HepG2 (cell line): ENCODE results near the gene CTDNEP1. TPM values are rescaled to one million over a fixed set of nuclear protein-coding genes. Genes with fewer than 3 reads are reported as not detected.

Experiments
- ATF7 ChIP-seq, 2 experiments: fragments of 450-650 bp in 1 of 2; sonication (generic) in 1 of 2; formaldehyde crosslinking in 1 of 2; IDR thresholded peaks; 2 replicates each; pipeline versions ENCODE4 v1.4.0 to v1.6.1; 2016 to 2020; ENCODE audit warnings: antibody characterized with exemption in 1 of 2, mild to moderate bottlenecking in 1 of 2, missing genetic modification reagents in 1 of 2
- ESRRA ChIP-seq: sonication (generic); formaldehyde crosslinking; IDR thresholded peaks from 2 replicates; pipeline ENCODE4 v1.5.1; 2020; ENCODE audit warnings: mild to moderate bottlenecking, low read depth, missing genetic modification reagents
- MATR3 ChIP-seq: sonication (generic); formaldehyde crosslinking; IDR thresholded peaks from 2 replicates; pipeline ENCODE4 v1.4.0; 2020; ENCODE audit warnings: missing genetic modification reagents
- NR2C2 ChIP-seq: sonication (generic); formaldehyde crosslinking; IDR thresholded peaks from 2 replicates; pipeline ENCODE4 v1.4.0; 2020; ENCODE audit warnings: missing genetic modification reagents, mild to moderate bottlenecking, moderate library complexity, borderline replicate concordance
- PRPF4 ChIP-seq: fragments of 200-400 bp; formaldehyde crosslinking; IDR thresholded peaks from 2 replicates; pipeline ENCODE4 v1.6.1; 2016; ENCODE audit warnings: low read length, low read depth; ENCODE audit not compliant: poor library complexity, severe bottlenecking
- PTBP1 ChIP-seq: fragments of 200-400 bp; formaldehyde crosslinking; IDR thresholded peaks from 2 replicates; pipeline ENCODE4 v1.6.1; 2018; ENCODE audit warnings: low read length, low read depth; ENCODE audit not compliant: poor library complexity, severe bottlenecking
- REXO4 ChIP-seq: sonication (generic); formaldehyde crosslinking; IDR thresholded peaks from 2 replicates; pipeline ENCODE4 v1.8.0; 2022; ENCODE audit warnings: missing genetic modification reagents, mild to moderate bottlenecking, borderline replicate concordance
- SIX1 ChIP-seq: sonication (generic); formaldehyde crosslinking; IDR thresholded peaks from 2 replicates; pipeline ENCODE4 v1.4.0; 2020; ENCODE audit warnings: missing genetic modification reagents, borderline replicate concordance
- SKI ChIP-seq: fragments of 450-650 bp; IDR thresholded peaks from one replicate; pipeline ENCODE4 v1.6.1; 2018; ENCODE audit warnings: mild to moderate bottlenecking; ENCODE audit not compliant: partially characterized antibody
- YEATS2 ChIP-seq: sonication (generic); formaldehyde crosslinking; IDR thresholded peaks from 2 replicates; pipeline ENCODE4 v1.4.0; 2020; ENCODE audit warnings: missing genetic modification reagents, borderline replicate concordance
- ZC3H13 ChIP-seq: sonication (generic); formaldehyde crosslinking; IDR thresholded peaks from 2 replicates; pipeline ENCODE4 v1.8.1; 2023; ENCODE audit warnings: mild to moderate bottlenecking, missing genetic modification reagents, moderate library complexity
- ZFP41 ChIP-seq: sonication (generic); formaldehyde crosslinking; IDR thresholded peaks from 2 replicates; pipeline ENCODE4 v1.4.0; 2020; ENCODE audit warnings: mild to moderate bottlenecking, missing genetic modification reagents, borderline replicate concordance
- ZFP82 ChIP-seq: sonication (generic); formaldehyde crosslinking; IDR thresholded peaks from 2 replicates; pipeline ENCODE4 v1.5.1; 2020; ENCODE audit warnings: mild to moderate bottlenecking, missing genetic modification reagents, borderline replicate concordance
- ZNF20 ChIP-seq: sonication (generic); formaldehyde crosslinking; IDR thresholded peaks from 2 replicates; pipeline ENCODE4 v1.4.0; 2020; ENCODE audit warnings: mild to moderate bottlenecking, moderate library complexity, missing genetic modification reagents
- ZNF253 ChIP-seq: sonication (generic); formaldehyde crosslinking; IDR thresholded peaks from 2 replicates; pipeline ENCODE4 v1.8.0; 2022; ENCODE audit warnings: mild to moderate bottlenecking, missing genetic modification reagents, borderline replicate concordance
- ZNF292 ChIP-seq: sonication (generic); formaldehyde crosslinking; IDR thresholded peaks from 2 replicates; pipeline ENCODE4 v1.8.1; 2022; ENCODE audit warnings: mild to moderate bottlenecking, low read depth, missing genetic modification reagents, borderline replicate concordance
- ZNF331 ChIP-seq: sonication (generic); formaldehyde crosslinking; IDR thresholded peaks from 2 replicates; pipeline ENCODE4 v1.4.0; 2020; ENCODE audit warnings: missing genetic modification reagents
- ZNF546 ChIP-seq: sonication (generic); formaldehyde crosslinking; conservative IDR thresholded peaks from 2 replicates; pipeline ENCODE4 v1.8.1; 2023; ENCODE audit warnings: mild to moderate bottlenecking, missing genetic modification reagents
- ZNF558 ChIP-seq: sonication (generic); formaldehyde crosslinking; IDR thresholded peaks from 2 replicates; pipeline ENCODE4 v1.9.0; 2022; ENCODE audit warnings: mild to moderate bottlenecking, missing genetic modification reagents, borderline replicate concordance
- ZNF782 ChIP-seq: sonication (generic); formaldehyde crosslinking; IDR thresholded peaks from 2 replicates; pipeline ENCODE4 v1.4.0; 2020; ENCODE audit warnings: missing genetic modification reagents, mild to moderate bottlenecking, borderline replicate concordance
- ZSCAN22 ChIP-seq: sonication (generic); formaldehyde crosslinking; IDR thresholded peaks from 2 replicates; pipeline ENCODE4 v1.4.0; 2020; ENCODE audit warnings: mild to moderate bottlenecking, missing genetic modification reagents
- polyA plus RNA-seq, 8 experiments: library from polyadenylated mRNA; depleted of rRNA in 3 of 8; stranded (reverse) in 7 of 8; unstranded in 1 of 8; fragments of >200 nt; fragmentation: Illumina TruSeq in 4 of 8; extraction: Trizol in 4 of 8; gene quantifications; 2 replicates each; pipeline versions ENCODE4 v1.2.1 to v1.2.3, GENCODE V29; 2011 to 2016; ENCODE audit warnings: low read depth in 4 of 8, missing spikeins in 1 of 8, mixed read lengths in 1 of 8; ENCODE audit not compliant: insufficient read depth in 1 of 8
- total RNA-seq, 5 experiments: library from RNA; depleted of rRNA; stranded (reverse); fragments of >200 nt; fragmentation: Illumina TruSeq; extraction: Trizol; gene quantifications; 2 replicates each; pipeline ENCODE4 v1.2.3, GENCODE V29; 2016; ENCODE audit warnings: low read depth in 1 of 5
- TF ChIP-seq, protein P1 (sequence below): sonication (generic); formaldehyde crosslinking; IDR thresholded peaks from 2 replicates; pipeline ENCODE4 v1.4.0; 2020; ENCODE audit warnings: missing genetic modification reagents
- TF ChIP-seq, protein P2 (sequence below): sonication (generic); formaldehyde crosslinking; IDR thresholded peaks from 2 replicates; pipeline ENCODE4 v1.8.1; 2022; ENCODE audit warnings: mild to moderate bottlenecking, missing genetic modification reagents
- TF ChIP-seq, protein P3 (sequence below): sonication (generic); formaldehyde crosslinking; IDR thresholded peaks from 2 replicates; pipeline ENCODE4 v1.4.0; 2020; ENCODE audit warnings: missing genetic modification reagents
- TF ChIP-seq, protein P4 (sequence below): sonication (generic); formaldehyde crosslinking; IDR thresholded peaks from 2 replicates; pipeline ENCODE4 v1.8.1; 2023; ENCODE audit warnings: mild to moderate bottlenecking, missing genetic modification reagents

Gene CTDNEP1
- total and polyA plus RNA-seq, 2 of the 13 experiments (the other 11 are each of a cell fraction or from before 2014, with no cell fraction given), result 19.8 to 118 TPM

DNA sequence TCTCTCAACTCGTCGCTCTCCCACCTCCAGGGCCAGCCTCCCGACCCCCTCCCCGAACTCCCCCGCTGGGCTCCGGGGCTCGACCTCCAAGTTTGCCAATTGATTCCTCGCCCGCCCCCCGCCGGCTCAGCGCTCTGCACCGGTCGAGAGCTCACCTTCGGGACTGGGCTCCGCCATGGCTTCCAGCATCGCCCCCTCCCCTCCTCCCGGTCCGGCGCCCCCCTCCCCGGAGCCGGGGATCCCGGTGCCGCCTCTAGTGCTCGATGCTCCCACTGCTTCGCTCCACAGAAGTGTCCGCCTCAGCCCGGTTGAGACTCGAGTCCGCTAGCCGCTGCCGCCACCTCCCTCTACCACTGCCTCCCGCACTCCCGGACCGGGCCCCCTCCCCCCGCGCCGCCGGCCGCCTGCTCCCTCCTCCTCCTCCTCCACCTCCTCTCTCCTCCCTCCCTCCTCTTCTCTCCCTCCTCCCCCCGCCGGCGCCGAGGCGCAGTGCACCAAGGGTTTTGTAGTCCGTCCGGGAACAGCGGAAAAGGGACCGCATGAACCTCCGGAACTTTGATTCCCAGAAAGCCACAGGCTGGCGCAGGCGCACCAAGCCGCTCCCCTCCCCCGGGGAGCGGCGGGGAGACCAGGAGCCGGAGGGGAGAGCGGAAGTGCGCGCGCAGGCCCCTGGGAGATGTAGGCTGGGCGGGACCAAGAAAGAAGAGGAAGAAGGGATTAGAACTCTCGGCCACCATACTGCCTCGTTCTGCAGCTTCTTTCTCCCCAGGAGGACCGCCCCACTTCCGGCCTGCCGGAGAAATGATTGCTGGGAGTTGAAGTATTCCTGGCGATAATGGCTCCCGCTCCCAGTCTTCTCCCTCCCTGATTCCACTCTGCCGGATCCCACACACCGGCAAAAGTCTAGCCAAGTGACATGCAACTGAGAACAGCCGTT lies 12.2 kb downstream of the CTDNEP1 start, which contains the start of gene PHF23 (continued):
- TF ChIP-seq, protein P1, sequence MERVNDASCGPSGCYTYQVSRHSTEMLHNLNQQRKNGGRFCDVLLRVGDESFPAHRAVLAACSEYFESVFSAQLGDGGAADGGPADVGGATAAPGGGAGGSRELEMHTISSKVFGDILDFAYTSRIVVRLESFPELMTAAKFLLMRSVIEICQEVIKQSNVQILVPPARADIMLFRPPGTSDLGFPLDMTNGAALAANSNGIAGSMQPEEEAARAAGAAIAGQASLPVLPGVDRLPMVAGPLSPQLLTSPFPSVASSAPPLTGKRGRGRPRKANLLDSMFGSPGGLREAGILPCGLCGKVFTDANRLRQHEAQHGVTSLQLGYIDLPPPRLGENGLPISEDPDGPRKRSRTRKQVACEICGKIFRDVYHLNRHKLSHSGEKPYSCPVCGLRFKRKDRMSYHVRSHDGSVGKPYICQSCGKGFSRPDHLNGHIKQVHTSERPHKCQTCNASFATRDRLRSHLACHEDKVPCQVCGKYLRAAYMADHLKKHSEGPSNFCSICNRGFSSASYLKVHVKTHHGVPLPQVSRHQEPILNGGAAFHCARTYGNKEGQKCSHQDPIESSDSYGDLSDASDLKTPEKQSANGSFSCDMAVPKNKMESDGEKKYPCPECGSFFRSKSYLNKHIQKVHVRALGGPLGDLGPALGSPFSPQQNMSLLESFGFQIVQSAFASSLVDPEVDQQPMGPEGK (CRISPR knock-in tag), result peak; percentile 78
- peak; percentile 60; the same call in 1 of the 2 replicates for TF ChIP-seq YEATS2 (CRISPR knock-in tag)
- TF ChIP-seq ZFP41 (CRISPR knock-in tag), result no peak
- TF ChIP-seq ZNF292 (CRISPR knock-in tag), result no peak
- no peak for TF ChIP-seq ZNF546 (CRISPR knock-in tag)
- peak; percentile 88 for TF ChIP-seq NR2C2 (CRISPR knock-in tag)
- no peak for TF ChIP-seq ZNF20 (CRISPR knock-in tag)
- TF ChIP-seq ZNF331 (CRISPR knock-in tag), result no peak
- TF ChIP-seq PTBP1, result peak; percentile 84
- peak; percentile 55; the same call in 1 of the 2 replicates for TF ChIP-seq ZFP82 (CRISPR knock-in tag)
- TF ChIP-seq ATF7 (IDR thresholded peaks at IDR 0.05), result no peak
- TF ChIP-seq ATF7 (CRISPR knock-in tag; IDR thresholded peaks at IDR 0.05), result no peak
- TF ChIP-seq SKI, result no peak
- TF ChIP-seq REXO4 (CRISPR knock-in tag), result no peak
- TF ChIP-seq ZNF558 (CRISPR knock-in tag), result no peak
- TF ChIP-seq ZSCAN22 (CRISPR knock-in tag), result no peak
- TF ChIP-seq MATR3, result no peak
- TF ChIP-seq, protein P2, sequence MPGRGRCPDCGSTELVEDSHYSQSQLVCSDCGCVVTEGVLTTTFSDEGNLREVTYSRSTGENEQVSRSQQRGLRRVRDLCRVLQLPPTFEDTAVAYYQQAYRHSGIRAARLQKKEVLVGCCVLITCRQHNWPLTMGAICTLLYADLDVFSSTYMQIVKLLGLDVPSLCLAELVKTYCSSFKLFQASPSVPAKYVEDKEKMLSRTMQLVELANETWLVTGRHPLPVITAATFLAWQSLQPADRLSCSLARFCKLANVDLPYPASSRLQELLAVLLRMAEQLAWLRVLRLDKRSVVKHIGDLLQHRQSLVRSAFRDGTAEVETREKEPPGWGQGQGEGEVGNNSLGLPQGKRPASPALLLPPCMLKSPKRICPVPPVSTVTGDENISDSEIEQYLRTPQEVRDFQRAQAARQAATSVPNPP (CRISPR knock-in tag), result 0 out of 2 replicates have a peak, but pooled peaks have one; percentile 46
- no peak for TF ChIP-seq ZNF253 (CRISPR knock-in tag)
- peak; percentile 65; the same call in 1 of the 2 replicates for TF ChIP-seq ZC3H13 (CRISPR knock-in tag)
- TF ChIP-seq, protein P3, sequence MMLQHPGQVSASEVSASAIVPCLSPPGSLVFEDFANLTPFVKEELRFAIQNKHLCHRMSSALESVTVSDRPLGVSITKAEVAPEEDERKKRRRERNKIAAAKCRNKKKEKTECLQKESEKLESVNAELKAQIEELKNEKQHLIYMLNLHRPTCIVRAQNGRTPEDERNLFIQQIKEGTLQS (CRISPR knock-in tag), result no peak
- TF ChIP-seq PRPF4, result no peak
- TF ChIP-seq SIX1 (CRISPR knock-in tag), result no peak
- TF ChIP-seq, protein P4, sequence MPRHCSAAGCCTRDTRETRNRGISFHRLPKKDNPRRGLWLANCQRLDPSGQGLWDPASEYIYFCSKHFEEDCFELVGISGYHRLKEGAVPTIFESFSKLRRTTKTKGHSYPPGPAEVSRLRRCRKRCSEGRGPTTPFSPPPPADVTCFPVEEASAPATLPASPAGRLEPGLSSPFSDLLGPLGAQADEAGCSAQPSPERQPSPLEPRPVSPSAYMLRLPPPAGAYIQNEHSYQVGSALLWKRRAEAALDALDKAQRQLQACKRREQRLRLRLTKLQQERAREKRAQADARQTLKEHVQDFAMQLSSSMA (CRISPR knock-in tag), result peak; percentile 40; the same call in 1 of the 2 replicates
- TF ChIP-seq ZNF782, result peak; percentile 34; the same call in 1 of the 2 replicates
- TF ChIP-seq ESRRA (CRISPR knock-in tag), result no peak
